Right atrium auricular region (tissue), 2 donors: Measurements from ENCODE around the gene BPIFB6. TPM values are rescaled to one million over a fixed set of nuclear protein-coding genes. Genes with fewer than 3 reads are reported as not detected.

Source experiments
- DNase-seq: peaks from one replicate; pipeline ENCODE4 v3.0.0-alpha.2; 2019; ENCODE audit warnings: low spot score
- H3K27ac ChIP-seq, 2 donors: fragments of 200-600 bp; sonication (generic); 1 replicate in 1 of 2; 2 replicates in 1 of 2; pipeline ENCODE4 v1.5.1; 2016 to 2019
- H3K27me3 ChIP-seq, 2 donors: fragments of 200-600 bp; sonication (generic); one replicate each; pipeline versions ENCODE4 v1.5.1 to v1.6.0; 2017 to 2019
- H3K36me3 ChIP-seq: fragments of 200-600 bp; sonication (generic); one replicate; pipeline ENCODE4 v1.5.1; 2016
- H3K4me1 ChIP-seq, 2 donors: fragments of 200-600 bp; sonication (generic); one replicate each; pipeline versions ENCODE4 v1.5.1 to v1.6.0; 2017 to 2019
- H3K4me3 ChIP-seq, 2 donors: fragments of 200-600 bp; sonication (generic); 1 replicate in 1 of 2; 2 replicates in 1 of 2; pipeline ENCODE4 v1.5.1; 2017 to 2019; ENCODE audit warnings: mild to moderate bottlenecking in 1 of 2, moderate library complexity in 1 of 2
- H3K9me3 ChIP-seq, 2 donors: fragments of 200-600 bp; sonication (generic); one replicate each; pipeline ENCODE4 v1.5.1; 2019
- CTCF ChIP-seq, 2 donors: fragments of 200-600 bp; sonication (generic); IDR thresholded peaks; one replicate each; pipeline ENCODE4 v1.5.1; 2019; ENCODE audit warnings: antibody characterized with exemption in 2 of 2
- total RNA-seq, 2 donors: library from RNA; depleted of rRNA; stranded (reverse); fragments of >200 nt; gene quantifications; one replicate each; pipeline ENCODE4 v1.1.0, GENCODE V29; 2016

Gene BPIFB6
- total RNA-seq, 2 donors from 2014 or later, result not detected

GRCh38 chr20:33013701-33014326, 17.6 kb upstream of the BPIFB6 start:
- H3K27me3 ChIP-seq, result no peaks in the 10 kb centered on the region
- no peaks in the 10 kb centered on the region for H3K9me3 ChIP-seq
- H3K36me3 ChIP-seq, result no peaks in the 10 kb centered on the region
- H3K4me1 ChIP-seq, result no peaks in the 10 kb centered on the region
- no peak overlapping the region for H3K27ac ChIP-seq
- no peak for TF ChIP-seq CTCF (IDR thresholded peaks at IDR 0.05)
- no peak for DNase-seq
- no peak overlapping the region for H3K4me3 ChIP-seq

GRCh38 chr20:33014336-33015113, 16.9 kb upstream of the BPIFB6 start:
- Histone ChIP-seq H3K4me1 (no peaks in the 10 kb centered on the region), H3K9me3 (no peaks in the 10 kb centered on the region), H3K27ac (no peak overlapping the region), H3K36me3 (no peaks in the 10 kb centered on the region), H3K4me3 (no peak overlapping the region), H3K27me3 (no peaks in the 10 kb centered on the region)
- no peak for DNase-seq
- TF ChIP-seq CTCF (IDR thresholded peaks at IDR 0.05), result no peak

- Histone ChIP-seq H3K4me3 (no peak overlapping the region), H3K4me1 (no peaks in the 10 kb centered on the region), H3K9me3 (no peaks in the 10 kb centered on the region), H3K36me3 (no peaks in the 10 kb centered on the region), H3K27ac (no peak overlapping the region), H3K27me3 (no peaks in the 10 kb centered on the region)
- no peak for TF ChIP-seq CTCF (IDR thresholded peaks at IDR 0.05)
- DNase-seq, result no peak
Observed at GRCh38 chr20:33015114-33015484, 16.3 kb upstream of the BPIFB6 start.

- Histone ChIP-seq H3K27ac (no peak overlapping the region), H3K36me3 (no peaks in the 10 kb centered on the region), H3K27me3 (no peaks in the 10 kb centered on the region), H3K4me1 (no peaks in the 10 kb centered on the region), H3K4me3 (no peak overlapping the region), H3K9me3 (no peaks in the 10 kb centered on the region)
- DNase-seq, result no peak
- TF ChIP-seq CTCF (IDR thresholded peaks at IDR 0.05), result no peak
Observed at GRCh38 chr20:33015700-33016580, 15.5 kb upstream of the BPIFB6 start.

- no peak for TF ChIP-seq CTCF (IDR thresholded peaks at IDR 0.05)
- Histone ChIP-seq H3K27me3 (no peaks in the 10 kb centered on the region), H3K4me1 (no peaks in the 10 kb centered on the region), H3K9me3 (no peaks in the 10 kb centered on the region), H3K27ac (no peak overlapping the region), H3K4me3 (no peak overlapping the region), H3K36me3 (no peaks in the 10 kb centered on the region)
- DNase-seq, result no peak
Observed at GRCh38 chr20:33016581-33017109, 14.8 kb upstream of the BPIFB6 start.
